Brain microvascular endothelial cell (primary cell): ENCODE results near the gene MSI2.
A peak's percentile ranks its signal among the peaks of the same experiment; 100 is the strongest.
"Not testable (repeated sequence)": the region's sequence is repeated elsewhere in the genome, so short reads cannot be mapped to it uniquely, and the experiment has no call there.

Source experiments
- DNase-seq: peaks from one replicate; pipeline ENCODE4 v3.0.0-alpha.2; 2020
- H3K27ac ChIP-seq: fragments of 250-450 bp; sonication (Bioruptor Pico); 2 replicates; pipeline ENCODE4 v1.5.1; 2020; ENCODE audit warnings: mild to moderate bottlenecking, moderate library complexity
- H3K27me3 ChIP-seq: fragments of 250-450 bp; sonication (Bioruptor Pico); replicated peaks from 2 replicates; pipeline ENCODE4 v1.5.1; 2020; ENCODE audit warnings: mild to moderate bottlenecking
- H3K36me3 ChIP-seq: fragments of 250-450 bp; sonication (Bioruptor Pico); replicated peaks from 2 replicates; pipeline ENCODE4 v1.5.1; 2020; ENCODE audit warnings: mild to moderate bottlenecking
- H3K4me3 ChIP-seq: 2 replicates; pipeline ENCODE4 v1.5.1; 2011; ENCODE audit warnings: low read depth, mild to moderate bottlenecking, control low read depth, low read length, moderate library complexity
- CTCF ChIP-seq: IDR thresholded peaks from 2 replicates; pipeline ENCODE4 v1.5.1; 2011; ENCODE audit warnings: low read depth, mild to moderate bottlenecking, moderate library complexity, low read length, control low read depth, inconsistent platforms; ENCODE audit errors: missing control alignments
- in situ Hi-C: cut with HindIII; loops from 2 replicates; pipeline ENCODE4 v1.10.0; 2017; ENCODE audit warnings: low sequenced_read_pairs, low pct_ligation_motif_present

The MSI2 gene

GRCh38 chr17:57294629-57295501 is 38.5 kb downstream of the MSI2 start:
- TF ChIP-seq CTCF = no peak
- peak overlapping the region; percentile 6 for H3K4me3 ChIP-seq
- no peaks in the 10 kb centered on the region for H3K27me3 ChIP-seq
- H3K36me3 ChIP-seq = peaks cover 3% of the 10 kb centered on the region
- in situ Hi-C loops = no loop called here
- peak overlapping the region; percentile 75 for H3K27ac ChIP-seq
- peak; percentile 29 for DNase-seq

- peak overlapping the region; percentile 6 for H3K4me3 ChIP-seq
- in situ Hi-C loops = no loop called here
- TF ChIP-seq CTCF = no peak
- peaks cover 3% of the 10 kb centered on the region for H3K36me3 ChIP-seq
- DNase-seq = peak; percentile 26
- H3K27ac ChIP-seq = peak overlapping the region; percentile 75
- H3K27me3 ChIP-seq = no peaks in the 10 kb centered on the region
Observed at GRCh38 chr17:57295526-57296023, 39.3 kb downstream of the MSI2 start.

- peak; percentile 11 for DNase-seq
- no peak overlapping the region for H3K4me3 ChIP-seq
- peak overlapping the region; percentile 75 for H3K27ac ChIP-seq
- peaks cover 3% of the 10 kb centered on the region for H3K36me3 ChIP-seq
- no peak for TF ChIP-seq CTCF
- no peaks in the 10 kb centered on the region for H3K27me3 ChIP-seq
- in situ Hi-C loops = no loop called here
Observed at GRCh38 chr17:57296231-57296630, 39.9 kb downstream of the MSI2 start.

GRCh38 chr17:57299176-57299575 is 42.9 kb downstream of the MSI2 start:
- in situ Hi-C loops = no loop called here
- H3K4me3 ChIP-seq = no peak overlapping the region
- peaks cover 3% of the 10 kb centered on the region for H3K36me3 ChIP-seq
- H3K27ac ChIP-seq = no peak overlapping the region
- H3K27me3 ChIP-seq = no peaks in the 10 kb centered on the region
- TF ChIP-seq CTCF = no peak
- no peak for DNase-seq

GRCh38 chr17:57300592-57300991 is 44.3 kb downstream of the MSI2 start:
- DNase-seq, H3K4me3 ChIP-seq, H3K27ac ChIP-seq, H3K27me3 ChIP-seq, in situ Hi-C loops, H3K36me3 ChIP-seq: not testable (repeated sequence)

GRCh38 chr17:57302690-57303465 is 46.6 kb downstream of the MSI2 start:
- no peak overlapping the region for H3K27ac ChIP-seq
- in situ Hi-C loops = no loop called here
- TF ChIP-seq CTCF = no peak
- H3K27me3 ChIP-seq = no peaks in the 10 kb centered on the region
- no peaks in the 10 kb centered on the region for H3K36me3 ChIP-seq
- DNase-seq = no peak
- H3K4me3 ChIP-seq = no peak overlapping the region
